PFSK-1 (cell line): Measurements from ENCODE around the gene APBA2.

Experiments used
- FOXP2 ChIP-seq: optimal IDR thresholded peaks from 2 replicates; pipeline ENCODE3; 2011; ENCODE audit warnings: borderline replicate concordance, control low read depth, inconsistent platforms; ENCODE audit not compliant: insufficient read depth; ENCODE audit errors: extremely low read length, extremely low read depth
- POLR2AphosphoS5 ChIP-seq: IDR thresholded peaks from 2 replicates; pipeline ENCODE4 v1.6.1; 2012; ENCODE audit warnings: low read depth, mild to moderate bottlenecking, control low read depth, low read length, moderate library complexity
- SIN3A ChIP-seq: IDR thresholded peaks from 2 replicates; pipeline ENCODE4 v1.6.1; 2012; ENCODE audit warnings: mild to moderate bottlenecking, low read length, moderate library complexity, borderline replicate concordance; ENCODE audit not compliant: insufficient read depth
- TAF1 ChIP-seq: IDR thresholded peaks from 2 replicates; pipeline ENCODE4 v1.6.1; 2012; ENCODE audit warnings: low read length, control low read depth, borderline replicate concordance; ENCODE audit not compliant: insufficient read depth
- TF ChIP-seq, protein P1 (sequence below), 2 experiments: IDR thresholded peaks; 2 replicates each; pipeline versions ENCODE4 v1.6.1 to v1.8.0; 2011 to 2012; ENCODE audit warnings: low read depth in 2 of 2, low read length in 2 of 2, control low read depth in 1 of 2, inconsistent platforms in 1 of 2, mild to moderate bottlenecking in 1 of 2, moderate library complexity in 1 of 2; ENCODE audit not compliant: insufficient read depth in 1 of 2

Gene APBA2

DNA sequence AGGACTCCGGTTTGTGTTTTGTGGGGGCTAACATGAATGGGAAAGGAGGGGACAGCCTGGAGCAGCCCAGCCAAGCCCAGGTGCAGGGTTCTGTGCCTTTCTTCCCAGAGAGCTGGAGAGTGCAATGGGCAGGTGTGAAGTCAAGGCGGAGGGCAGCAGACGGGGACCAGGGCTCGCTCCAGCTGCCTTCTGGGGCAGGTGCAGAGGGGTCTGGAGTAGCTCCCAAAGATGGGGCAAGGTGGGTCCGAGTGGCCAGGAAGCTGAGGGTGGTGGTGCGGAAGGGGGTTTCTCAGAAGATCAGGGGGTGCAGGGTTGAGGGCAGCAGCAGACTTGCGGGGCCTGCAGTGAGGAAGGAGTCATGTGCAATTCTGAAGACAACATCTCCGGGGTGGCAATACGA lies 225.0 kb downstream of the APBA2 start:
- TF ChIP-seq POLR2AphosphoS5, result no peak

DNA sequence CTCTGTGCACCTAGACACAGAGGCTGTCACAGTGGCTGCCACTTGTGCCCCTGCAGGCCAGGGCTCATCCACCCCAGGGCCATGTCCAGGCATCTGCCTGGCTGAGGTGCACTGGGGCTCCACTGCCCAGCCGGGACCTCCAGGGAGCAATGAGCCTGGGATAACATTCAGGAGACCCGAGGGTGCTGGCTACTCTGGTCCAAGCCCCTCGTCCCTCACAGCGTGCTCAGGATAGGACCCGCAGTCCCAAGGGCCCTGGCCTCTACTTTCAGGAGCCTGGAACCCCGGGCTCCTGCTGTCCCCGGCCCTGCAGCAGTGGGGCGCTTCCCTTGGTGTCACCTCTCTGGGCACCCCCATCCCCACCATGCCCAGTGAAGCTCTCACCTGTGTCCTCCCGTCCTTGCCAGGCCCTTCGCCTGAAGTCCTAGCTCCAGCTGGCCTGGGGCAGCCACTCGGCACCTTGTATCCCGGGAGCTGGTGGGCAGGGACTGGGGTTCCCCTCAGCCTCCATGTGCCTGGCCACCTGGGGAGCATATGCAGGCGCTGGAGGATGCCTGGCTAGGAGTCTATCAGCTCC lies 226.0 kb downstream of the APBA2 start:
- no peak for TF ChIP-seq TAF1
- TF ChIP-seq SIN3A, result no peak
- no peak for TF ChIP-seq POLR2AphosphoS5
- TF ChIP-seq FOXP2, result no peak
- TF ChIP-seq, protein P1, sequence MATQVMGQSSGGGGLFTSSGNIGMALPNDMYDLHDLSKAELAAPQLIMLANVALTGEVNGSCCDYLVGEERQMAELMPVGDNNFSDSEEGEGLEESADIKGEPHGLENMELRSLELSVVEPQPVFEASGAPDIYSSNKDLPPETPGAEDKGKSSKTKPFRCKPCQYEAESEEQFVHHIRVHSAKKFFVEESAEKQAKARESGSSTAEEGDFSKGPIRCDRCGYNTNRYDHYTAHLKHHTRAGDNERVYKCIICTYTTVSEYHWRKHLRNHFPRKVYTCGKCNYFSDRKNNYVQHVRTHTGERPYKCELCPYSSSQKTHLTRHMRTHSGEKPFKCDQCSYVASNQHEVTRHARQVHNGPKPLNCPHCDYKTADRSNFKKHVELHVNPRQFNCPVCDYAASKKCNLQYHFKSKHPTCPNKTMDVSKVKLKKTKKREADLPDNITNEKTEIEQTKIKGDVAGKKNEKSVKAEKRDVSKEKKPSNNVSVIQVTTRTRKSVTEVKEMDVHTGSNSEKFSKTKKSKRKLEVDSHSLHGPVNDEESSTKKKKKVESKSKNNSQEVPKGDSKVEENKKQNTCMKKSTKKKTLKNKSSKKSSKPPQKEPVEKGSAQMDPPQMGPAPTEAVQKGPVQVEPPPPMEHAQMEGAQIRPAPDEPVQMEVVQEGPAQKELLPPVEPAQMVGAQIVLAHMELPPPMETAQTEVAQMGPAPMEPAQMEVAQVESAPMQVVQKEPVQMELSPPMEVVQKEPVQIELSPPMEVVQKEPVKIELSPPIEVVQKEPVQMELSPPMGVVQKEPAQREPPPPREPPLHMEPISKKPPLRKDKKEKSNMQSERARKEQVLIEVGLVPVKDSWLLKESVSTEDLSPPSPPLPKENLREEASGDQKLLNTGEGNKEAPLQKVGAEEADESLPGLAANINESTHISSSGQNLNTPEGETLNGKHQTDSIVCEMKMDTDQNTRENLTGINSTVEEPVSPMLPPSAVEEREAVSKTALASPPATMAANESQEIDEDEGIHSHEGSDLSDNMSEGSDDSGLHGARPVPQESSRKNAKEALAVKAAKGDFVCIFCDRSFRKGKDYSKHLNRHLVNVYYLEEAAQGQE (IDR thresholded peaks at IDR 0.05; ENCODE audit: insufficient read depth in 1 of 2, low read depth in 2 of 2, low read length in 2 of 2), result no peak

DNA sequence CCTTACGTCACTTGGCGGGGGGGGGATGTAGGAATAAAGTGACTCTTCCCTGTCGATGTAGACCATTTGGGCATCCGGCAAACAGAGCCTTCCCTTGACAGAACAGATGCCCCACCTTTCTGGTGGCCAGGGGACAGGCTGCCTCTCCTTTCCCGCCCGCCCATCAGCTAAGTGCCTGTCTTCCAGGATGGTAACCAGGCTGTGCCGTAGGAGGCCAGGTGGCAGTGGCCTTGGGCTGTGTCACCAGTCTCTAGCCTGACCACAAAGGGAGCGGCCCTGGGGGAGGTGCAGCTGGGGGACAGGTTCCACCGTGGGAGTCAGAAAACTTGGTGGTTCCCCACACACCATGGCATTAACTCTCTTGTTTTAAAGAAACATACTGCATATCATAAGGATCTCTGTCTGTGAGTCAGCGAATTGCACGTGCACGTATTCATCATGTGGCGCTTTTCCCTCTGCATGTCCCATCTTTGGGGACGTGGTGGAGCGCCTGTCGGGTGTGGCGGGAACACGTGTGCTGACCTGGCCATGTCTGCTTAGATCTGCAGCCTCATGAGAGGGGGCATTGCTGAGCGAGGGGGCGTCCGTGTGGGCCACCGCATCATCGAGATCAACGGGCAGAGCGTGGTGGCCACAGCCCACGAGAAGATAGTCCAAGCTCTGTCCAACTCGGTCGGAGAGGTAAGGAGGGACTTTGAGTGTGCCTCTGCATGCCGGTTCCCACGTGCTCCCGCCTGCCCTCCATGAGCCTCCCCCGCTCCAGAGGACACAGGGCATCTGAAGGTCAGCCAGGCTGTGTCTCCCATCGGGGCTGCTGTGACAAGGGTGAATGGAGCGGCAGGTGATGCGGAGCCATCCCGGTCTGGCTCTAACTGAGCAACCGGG lies 227.8 kb downstream of the APBA2 start:
- TF ChIP-seq POLR2AphosphoS5 (no peak), FOXP2 (no peak), TAF1 (no peak), SIN3A (no peak)
- TF ChIP-seq, protein P1 (IDR thresholded peaks at IDR 0.05; ENCODE audit: insufficient read depth in 1 of 2, low read depth in 2 of 2, low read length in 2 of 2), result no peak

DNA sequence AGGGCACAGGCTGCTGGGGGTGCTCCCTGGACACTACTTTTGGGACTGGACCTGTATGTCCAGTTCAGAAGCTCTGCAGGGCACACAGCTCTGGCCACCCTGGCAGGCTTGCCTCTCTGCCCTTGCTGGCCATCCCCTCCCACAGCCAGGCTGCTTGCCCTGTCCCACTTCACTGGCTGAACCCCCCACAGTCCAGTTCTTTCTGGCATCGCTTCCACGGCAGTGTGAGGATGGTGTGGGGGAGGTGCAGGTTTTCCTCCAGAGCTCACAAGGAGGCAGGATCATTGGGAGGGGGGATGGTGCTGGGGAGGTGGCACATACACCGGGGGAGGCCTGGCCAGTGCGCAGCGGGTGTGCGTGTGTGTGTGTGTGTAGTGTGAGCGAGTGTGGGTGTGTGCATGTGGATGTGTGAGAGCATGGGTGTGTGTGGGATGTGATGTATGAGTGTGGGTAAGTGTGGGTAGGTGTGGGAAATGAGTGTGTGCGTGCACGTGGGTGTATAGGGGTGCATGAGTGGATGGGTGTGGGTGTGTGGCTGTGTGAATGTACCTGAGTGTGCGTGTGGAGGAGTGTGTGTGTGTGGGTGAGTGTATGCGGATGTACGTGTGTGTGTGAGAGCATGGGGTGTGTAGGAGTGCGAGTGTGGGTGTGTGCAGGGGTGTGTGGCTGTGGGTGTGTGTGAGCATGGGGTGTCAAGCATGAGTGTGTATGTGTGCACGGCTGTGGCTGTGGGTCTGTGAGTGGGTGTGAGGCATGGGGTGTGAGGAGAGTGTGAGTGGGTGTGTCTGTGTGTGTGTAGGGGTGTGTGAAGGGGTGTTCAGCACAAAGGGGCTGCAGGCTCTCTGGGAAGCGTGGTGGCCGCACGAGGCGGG lies 228.7 kb downstream of the APBA2 start:
- TF ChIP-seq FOXP2 (no peak), SIN3A (no peak), TAF1 (no peak)
- TF ChIP-seq, protein P1 (IDR thresholded peaks at IDR 0.05; ENCODE audit: insufficient read depth in 1 of 2, low read depth in 2 of 2, low read length in 2 of 2), result no peak

DNA sequence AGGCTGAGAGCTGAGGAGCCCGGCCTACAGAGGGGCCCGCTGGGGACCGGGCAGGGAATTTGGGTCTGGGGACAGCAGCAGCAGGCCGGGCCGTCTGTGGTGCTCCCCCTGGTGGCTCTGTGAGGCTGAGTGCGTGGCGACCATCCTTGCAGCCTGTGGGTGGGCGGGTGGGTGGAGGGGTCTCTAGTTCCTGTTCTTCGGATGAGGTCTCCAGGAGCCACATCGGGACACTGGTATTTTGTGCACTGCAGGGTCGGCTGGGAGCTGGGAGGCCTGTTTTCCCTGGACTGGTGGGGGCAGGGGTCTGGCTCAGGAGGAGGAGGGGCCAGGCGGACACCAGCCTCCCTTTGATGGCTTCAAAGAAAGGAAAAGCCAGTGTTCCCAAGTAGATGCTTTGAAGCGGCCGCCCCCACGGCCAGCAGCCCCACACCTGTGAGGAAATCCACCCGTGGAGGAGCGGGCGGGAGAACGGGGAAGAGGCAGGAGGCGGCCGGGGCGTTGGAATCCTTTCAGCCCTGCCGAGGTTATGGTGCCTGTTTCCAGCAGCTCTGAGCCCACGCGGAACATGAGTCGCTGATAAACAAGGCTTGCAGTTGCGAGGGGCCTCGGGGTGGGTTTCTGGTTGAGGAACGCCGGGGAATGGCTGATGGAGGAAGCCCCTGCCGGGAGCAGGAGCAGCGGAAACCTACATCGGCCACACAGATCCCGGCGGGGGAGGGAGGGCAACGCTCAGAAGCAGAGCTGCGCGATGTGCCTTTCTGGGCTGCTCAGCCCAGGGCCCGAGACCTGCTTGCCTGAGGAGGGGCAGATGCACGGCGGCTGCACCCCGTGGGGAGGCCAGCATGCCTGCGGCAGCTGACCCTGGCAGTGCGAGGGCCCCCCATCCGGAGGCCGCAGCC lies 229.6 kb downstream of the APBA2 start:
- TF ChIP-seq TAF1, result no peak
- TF ChIP-seq SIN3A, result no peak
- TF ChIP-seq, protein P1 (IDR thresholded peaks at IDR 0.05; ENCODE audit: insufficient read depth in 1 of 2, low read depth in 2 of 2, low read length in 2 of 2), result no peak
- no peak for TF ChIP-seq FOXP2
- TF ChIP-seq POLR2AphosphoS5, result no peak
